ENCODE data around the gene SOWAHD.
"Not testable (repeated sequence)": the region's sequence is repeated elsewhere in the genome, so short reads cannot be mapped to it uniquely, and the experiment has no call there.

SOWAHD gene

DNA sequence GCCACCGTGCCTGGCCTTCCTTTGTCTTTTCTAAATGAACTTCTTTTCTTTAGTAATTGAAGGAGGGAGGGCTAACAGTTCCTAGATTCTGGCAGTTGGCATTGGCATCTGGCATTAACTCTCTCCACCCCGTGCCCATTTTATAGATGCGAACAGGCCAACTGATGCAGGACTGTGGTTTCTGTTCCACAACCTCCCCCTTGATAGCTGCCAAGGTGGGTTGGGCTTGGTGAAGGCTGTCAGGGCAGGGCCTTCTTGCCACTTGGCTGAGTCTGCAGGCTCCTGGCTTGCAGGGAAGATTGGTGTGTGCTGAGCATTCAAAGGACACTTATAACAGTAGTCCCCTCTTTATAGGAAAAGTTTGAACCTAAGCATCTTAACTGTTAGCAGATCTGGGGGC lies 4.3 kb downstream of the SOWAHD start:
- TF ChIP-seq, protein P1, sequence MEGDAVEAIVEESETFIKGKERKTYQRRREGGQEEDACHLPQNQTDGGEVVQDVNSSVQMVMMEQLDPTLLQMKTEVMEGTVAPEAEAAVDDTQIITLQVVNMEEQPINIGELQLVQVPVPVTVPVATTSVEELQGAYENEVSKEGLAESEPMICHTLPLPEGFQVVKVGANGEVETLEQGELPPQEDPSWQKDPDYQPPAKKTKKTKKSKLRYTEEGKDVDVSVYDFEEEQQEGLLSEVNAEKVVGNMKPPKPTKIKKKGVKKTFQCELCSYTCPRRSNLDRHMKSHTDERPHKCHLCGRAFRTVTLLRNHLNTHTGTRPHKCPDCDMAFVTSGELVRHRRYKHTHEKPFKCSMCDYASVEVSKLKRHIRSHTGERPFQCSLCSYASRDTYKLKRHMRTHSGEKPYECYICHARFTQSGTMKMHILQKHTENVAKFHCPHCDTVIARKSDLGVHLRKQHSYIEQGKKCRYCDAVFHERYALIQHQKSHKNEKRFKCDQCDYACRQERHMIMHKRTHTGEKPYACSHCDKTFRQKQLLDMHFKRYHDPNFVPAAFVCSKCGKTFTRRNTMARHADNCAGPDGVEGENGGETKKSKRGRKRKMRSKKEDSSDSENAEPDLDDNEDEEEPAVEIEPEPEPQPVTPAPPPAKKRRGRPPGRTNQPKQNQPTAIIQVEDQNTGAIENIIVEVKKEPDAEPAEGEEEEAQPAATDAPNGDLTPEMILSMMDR (IDR thresholded peaks at IDR 0.05; ENCODE audit: low read depth, low read length): no peak
- Histone ChIP-seq H3K36me3 (no peaks in the 10 kb centered on the region), H3K4me1 (no peaks in the 10 kb centered on the region), H3K27me3 (no peaks in the 10 kb centered on the region), H3K9me3 (no peaks in the 10 kb centered on the region), H3K4me3 (ENCODE audit: low read depth, low read length) (no peak overlapping the region)
- no peak for DNase-seq

DNA sequence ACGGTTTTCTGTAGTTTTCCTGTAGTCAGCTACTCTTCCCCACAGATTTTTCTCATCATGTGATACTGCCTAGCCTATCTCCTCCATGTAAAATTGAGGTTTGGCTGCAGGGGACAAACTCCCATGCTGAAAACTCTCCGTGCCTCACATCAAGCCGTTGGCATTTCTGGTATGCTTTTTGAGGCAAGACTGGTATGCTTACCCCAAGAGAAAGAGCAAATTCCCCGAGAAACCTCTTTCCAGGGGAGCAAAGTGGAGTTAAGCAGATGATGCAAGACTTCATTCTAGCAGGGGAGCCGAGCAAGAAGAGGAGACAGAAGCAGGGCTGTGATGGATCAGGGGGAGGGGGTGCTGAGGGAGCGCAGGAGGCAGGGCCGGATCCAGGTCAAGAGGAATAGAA lies 4.8 kb downstream of the SOWAHD start:
- H3K4me1 ChIP-seq: no peaks in the 10 kb centered on the region
- no peaks in the 10 kb centered on the region for H3K9me3 ChIP-seq
- TF ChIP-seq, protein P1 (IDR thresholded peaks at IDR 0.05; ENCODE audit: low read depth, low read length): no peak
- H3K27me3 ChIP-seq: no peaks in the 10 kb centered on the region
- no peak for DNase-seq
- H3K4me3 ChIP-seq (ENCODE audit: low read depth, low read length): no peak overlapping the region
- H3K36me3 ChIP-seq: no peaks in the 10 kb centered on the region

GRCh38 chrX:119763836-119764387 lies 5.5 kb downstream of the SOWAHD start:
- H3K4me1 ChIP-seq: no peaks in the 10 kb centered on the region
- TF ChIP-seq, protein P1 (IDR thresholded peaks at IDR 0.05; ENCODE audit: low read depth, low read length): no peak
- H3K4me3 ChIP-seq (ENCODE audit: low read depth, low read length): no peak overlapping the region
- no peaks in the 10 kb centered on the region for H3K9me3 ChIP-seq
- H3K36me3 ChIP-seq: no peaks in the 10 kb centered on the region
- DNase-seq: no peak
- H3K27me3 ChIP-seq: no peaks in the 10 kb centered on the region

DNA sequence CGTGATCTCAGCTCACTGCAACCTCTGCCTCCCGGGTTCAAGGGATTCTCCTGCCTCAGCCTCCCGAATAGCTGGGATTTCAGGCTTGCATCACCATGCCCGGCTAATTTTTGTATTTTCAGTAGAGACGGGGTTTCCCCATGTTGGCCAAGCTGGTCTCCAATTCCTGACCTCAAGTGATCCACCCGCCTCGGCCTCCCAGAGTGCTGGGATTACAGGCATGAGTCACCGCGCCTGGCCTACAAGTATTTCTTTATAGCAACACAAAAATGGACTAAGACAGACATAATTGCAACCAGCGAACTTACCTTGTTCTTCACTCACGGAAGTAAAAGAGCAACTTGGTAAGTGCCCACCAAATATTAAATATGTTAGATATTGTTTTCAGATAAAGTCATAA lies 10.0 kb downstream of the SOWAHD start:
- H3K9me3 ChIP-seq; H3K4me3 ChIP-seq (ENCODE audit: low read depth, low read length); DNase-seq; H3K4me1 ChIP-seq; H3K27me3 ChIP-seq; H3K36me3 ChIP-seq: not testable (repeated sequence)

- not testable (repeated sequence) for H3K4me1 ChIP-seq; H3K4me3 ChIP-seq (ENCODE audit: low read depth, low read length); H3K36me3 ChIP-seq; DNase-seq; H3K27me3 ChIP-seq; H3K9me3 ChIP-seq
Measured at GRCh38 chrX:119769388-119769787, 11.0 kb downstream of the SOWAHD start.

DNA sequence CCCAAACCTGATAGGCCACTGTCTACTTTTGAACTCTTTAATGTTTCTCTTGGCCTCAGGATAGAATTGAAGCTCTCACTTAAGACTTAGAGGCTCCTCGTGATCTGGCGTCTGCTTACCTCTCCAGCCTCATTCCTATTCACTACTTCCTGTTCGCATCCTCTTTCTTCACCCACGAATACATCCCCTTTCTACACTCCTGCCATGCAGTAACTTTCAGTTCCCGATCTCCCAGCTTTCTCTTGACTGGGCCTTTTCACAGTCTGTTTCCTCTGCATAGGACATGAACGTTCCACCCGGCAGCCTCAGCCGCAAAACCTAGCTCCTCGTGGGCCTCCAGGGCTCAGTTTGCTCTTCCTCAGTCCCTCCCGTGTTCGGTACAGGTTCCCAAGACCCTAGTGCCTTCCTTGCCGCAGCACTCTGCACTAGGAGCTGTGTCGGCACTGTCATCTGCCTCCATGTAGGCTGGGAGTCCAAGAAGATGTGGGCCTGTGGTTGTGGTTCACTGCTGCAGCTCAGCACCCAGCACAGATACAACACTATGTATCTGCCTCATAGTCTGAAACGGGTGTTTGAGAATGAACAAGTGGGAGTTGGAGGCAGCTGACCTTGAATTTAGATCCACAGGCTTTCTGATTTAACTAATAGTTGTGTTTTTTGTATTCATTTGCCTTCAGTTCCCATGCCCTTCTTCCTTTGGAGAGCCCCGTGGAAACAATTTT lies 17.3 kb downstream of the SOWAHD start:
- H3K27me3 ChIP-seq: no peaks in the 10 kb centered on the region
- TF ChIP-seq, protein P1 (IDR thresholded peaks at IDR 0.05; ENCODE audit: low read depth, low read length): no peak
- H3K36me3 ChIP-seq: 0 out of 2 replicates have a peak, but pooled peaks cover under 1% of the 10 kb centered on the region
- H3K4me1 ChIP-seq: no peaks in the 10 kb centered on the region
- H3K9me3 ChIP-seq: no peaks in the 10 kb centered on the region
- no peak overlapping the region for H3K4me3 ChIP-seq (ENCODE audit: low read depth, low read length)
- DNase-seq: no peak

- TF ChIP-seq, protein P1 (IDR thresholded peaks at IDR 0.05; ENCODE audit: low read depth, low read length): no peak
Measured at GRCh38 chrX:119778829-119779228, 20.4 kb downstream of the SOWAHD start.

More at GRCh38 chrX:119778829-119779228, 20.4 kb downstream of the SOWAHD start:
- Histone ChIP-seq H3K9me3 (no peaks in the 10 kb centered on the region), H3K4me1 (no peaks in the 10 kb centered on the region), H3K27me3 (no peaks in the 10 kb centered on the region), H3K4me3 (ENCODE audit: low read depth, low read length) (no peak overlapping the region), H3K36me3 (peaks cover 23% of the 10 kb centered on the region)
- no peak for DNase-seq

Measured in BE2C (cell line).